Midbrain (tissue), 1 donor: Measurements from ENCODE around the gene SCN9A.
A peak's percentile ranks its signal among the peaks of the same experiment; 100 is the strongest.
"Not testable (repeated sequence)": the region's sequence is repeated elsewhere in the genome, so short reads cannot be mapped to it uniquely, and the experiment has no call there.

Source experiments
- DNase-seq: peaks from one replicate; lab custom pipeline; 2025; lab: John Stamatoyannopoulos, UW

SCN9A gene

DNA sequence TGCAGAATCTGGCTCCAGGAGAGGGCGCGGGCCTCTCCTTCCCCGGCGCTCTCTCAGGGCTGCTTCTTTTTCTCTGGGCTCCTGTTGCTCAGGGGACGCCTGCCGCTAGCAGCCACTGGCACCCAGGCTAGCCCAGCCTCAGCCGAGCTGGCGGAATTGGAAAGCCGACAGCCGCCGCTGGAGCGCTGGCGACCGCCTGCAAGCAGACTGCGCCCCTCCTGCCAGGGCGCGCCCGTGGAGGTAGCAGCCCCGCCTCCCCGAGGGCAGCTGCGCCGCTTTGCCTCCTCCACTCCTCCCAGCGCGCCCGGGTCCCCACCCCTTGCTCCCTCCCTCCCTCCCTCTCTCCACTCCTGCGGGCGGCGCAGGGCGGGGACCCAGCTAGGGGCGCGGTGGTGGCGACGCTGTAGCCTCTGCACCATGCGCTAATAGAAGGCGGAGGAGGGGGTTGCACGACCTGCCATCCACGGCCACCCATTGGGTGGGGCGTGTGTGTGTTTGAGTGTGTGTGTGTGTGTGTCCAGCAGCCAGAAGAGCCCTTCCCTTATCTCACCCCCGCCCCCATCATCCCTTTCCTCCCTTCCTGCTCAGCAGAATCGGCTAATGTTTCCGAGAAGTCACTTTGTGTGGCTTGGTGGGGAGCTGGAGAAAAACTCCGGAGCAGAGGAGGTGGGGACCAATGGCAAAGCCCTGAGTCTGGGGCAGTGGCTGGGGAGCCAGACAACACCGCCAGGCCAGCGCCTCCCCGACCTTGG lies at the start of gene SCN9A:
SCN9A (minus strand) TSS at position 209 of the 752 bp plus-strand sequence. CDS start 64,188 bp downstream, outside the sequence.
- peak; percentile 29 for DNase-seq

DNA sequence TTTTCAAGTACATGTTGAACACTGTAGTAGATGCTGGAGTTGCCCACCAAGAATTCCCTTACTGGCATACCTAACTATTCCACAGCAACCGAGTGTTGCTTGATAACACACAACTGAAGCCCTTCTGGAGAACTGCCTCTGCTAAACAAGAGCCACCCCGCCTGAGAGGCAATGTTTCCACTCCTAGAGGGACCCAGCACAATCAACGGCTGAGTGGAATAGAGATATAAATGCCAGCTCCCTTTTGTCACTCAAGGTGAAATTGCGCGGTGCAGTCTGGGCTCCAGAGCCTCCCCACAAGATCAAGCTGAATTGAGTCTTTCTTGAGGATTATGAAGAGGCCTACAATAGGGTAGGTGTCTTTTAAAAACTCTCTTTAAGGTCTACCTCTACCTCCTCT lies 49.1 kb upstream of the SCN9A start:
- DNase-seq = no peak

DNA sequence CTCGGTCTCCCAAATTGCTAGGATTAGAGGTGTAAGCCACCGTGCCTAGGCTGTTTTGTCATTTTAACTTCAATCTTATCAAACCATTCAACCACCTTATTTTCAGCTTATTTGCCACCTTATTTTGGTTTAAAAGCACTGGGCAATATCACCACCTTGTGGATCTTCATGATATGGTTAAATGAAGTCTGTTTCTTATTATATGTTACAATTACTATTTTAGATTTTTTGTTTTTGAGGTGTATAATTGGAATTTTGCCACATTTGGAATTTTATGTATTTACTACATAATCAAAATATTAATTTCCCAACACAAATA lies 43.8 kb upstream of the SCN9A start:
- DNase-seq = no peak

DNA sequence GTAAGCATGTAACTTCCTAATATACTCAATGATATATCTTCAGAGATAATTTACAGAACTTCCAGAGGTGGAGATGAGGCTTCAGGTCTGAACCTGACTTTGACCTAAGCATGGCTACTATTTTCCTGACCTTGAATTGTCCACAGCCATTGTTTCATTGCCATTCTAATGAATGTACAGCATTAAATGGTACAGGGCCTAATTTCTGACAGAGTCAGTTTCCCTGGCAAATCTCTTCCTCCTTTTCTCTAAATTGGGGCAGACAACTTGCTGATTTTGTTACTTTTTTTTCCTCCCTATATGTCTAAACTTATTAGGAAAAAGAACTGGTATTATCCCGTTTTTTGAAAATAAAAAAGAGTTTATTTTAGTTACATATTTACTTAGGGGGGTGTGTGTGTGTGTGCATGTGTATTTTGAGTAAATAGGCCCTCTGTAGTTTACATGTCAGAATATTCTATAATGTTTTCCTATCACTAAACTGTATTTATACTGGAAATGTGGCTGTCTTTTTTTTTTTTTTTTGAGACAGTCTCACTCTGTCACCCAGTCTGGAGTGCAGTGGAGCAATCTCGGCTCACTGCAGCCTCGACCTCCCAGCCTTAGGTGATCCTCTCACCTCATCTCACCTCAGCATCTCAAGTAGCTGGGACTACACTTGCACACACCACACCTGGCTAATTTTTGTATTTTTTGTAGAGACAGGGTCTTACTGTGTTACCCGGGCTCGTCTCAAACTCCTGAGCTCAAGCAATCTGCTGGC lies 43.3 kb upstream of the SCN9A start:
- no peak for DNase-seq

DNA sequence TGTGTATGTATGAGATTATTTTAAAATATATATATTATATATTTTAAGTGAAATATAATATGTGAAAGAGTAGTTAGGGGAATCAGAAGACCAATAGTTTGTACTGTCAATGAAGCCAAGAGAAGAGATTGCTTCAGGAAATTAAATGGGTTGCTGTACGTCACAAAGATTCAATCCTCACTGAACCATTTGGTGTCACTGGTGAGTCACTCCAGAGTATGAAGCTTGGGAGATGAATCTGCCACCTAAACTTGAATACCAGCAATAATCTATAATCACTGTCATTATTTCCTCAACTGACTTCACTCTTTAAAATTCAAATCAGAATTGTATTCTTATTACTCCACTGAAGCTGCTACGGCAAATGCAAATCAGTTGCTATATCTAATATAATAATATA lies 41.9 kb upstream of the SCN9A start:
- DNase-seq = peak; percentile 20

DNA sequence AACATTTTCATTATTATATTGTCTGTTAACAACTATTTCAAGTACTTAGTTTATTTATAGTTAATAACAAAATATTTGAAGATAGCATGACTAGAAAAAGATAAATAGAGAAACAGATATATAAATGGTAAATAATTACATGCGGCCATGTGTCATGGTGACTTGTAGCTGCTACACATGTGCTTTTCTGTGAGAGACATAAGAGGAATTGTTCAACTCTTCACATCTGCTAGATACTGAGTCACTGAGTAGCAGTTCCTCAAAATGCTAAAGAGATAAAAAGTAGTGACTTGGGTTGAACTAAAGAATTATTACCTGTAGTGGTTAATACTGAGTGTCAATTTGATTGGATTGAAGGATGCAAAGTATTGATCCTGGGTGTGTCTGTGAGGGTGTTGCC lies 37.5 kb upstream of the SCN9A start:
- DNase-seq = no peak

DNA sequence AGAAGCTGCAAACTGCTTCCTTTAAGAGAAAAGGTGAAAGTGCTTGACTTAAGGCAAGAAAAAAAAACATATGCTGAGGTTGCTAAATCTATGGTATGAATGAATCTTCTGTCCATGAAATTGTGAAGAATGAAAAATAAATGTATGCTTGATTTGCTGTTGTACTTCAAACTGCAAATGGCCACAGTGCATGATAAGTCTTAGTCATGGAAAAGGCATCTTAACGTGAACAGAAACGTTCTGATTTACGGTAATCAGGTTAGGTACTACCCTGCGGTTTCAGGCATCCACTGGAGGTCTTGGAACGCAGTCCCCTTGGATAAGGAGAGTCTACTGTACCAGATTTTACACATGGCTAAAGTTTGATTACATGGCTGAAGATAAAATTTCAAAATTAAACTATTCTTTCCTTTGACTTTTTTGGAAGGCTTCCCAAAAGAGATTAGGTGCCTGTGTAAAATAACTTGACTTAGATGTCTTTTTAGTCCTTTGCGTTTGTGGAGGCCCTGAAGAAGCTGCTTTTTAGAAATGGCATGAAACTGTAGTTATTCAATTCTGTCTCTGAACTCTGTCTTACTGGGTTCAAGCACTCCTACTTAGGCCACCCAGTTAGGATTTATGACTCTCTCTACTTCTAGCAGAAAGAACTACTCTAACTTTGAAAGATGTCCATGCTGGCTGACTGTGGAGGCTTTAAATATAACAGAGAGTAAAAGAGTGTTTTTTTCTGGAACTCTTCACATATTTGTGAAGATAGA lies 35.9 kb upstream of the SCN9A start:
- DNase-seq = no peak

DNA sequence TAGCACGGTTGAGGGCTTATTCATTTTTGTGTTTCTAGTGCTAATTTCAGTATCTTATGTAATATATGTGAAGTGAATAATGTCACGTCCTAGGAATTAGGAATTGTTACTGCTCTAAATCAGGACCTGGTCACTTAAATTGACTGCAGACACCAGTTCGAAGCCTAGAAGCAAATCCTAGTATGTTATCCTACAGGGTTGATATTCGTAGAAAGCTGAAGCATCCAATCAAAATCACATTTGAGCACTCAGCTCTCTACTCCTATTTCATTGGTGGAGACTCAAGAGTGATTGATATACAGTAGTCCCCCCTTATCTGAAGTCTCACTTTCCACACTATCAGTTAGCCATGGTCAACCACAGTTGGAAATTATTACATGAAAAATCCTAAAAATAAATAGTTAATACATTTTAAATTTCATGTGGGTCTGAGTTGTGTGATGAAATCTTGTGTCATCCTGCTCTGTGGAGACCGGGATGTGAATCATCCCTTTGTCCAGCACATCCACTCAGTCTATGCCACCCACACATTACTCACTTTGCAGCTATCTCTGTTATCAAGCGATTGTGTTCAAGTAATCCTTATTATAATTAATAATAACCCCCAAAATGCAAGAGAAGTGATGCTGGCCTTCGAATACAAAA lies 35.2 kb upstream of the SCN9A start:
- DNase-seq = no peak

DNA sequence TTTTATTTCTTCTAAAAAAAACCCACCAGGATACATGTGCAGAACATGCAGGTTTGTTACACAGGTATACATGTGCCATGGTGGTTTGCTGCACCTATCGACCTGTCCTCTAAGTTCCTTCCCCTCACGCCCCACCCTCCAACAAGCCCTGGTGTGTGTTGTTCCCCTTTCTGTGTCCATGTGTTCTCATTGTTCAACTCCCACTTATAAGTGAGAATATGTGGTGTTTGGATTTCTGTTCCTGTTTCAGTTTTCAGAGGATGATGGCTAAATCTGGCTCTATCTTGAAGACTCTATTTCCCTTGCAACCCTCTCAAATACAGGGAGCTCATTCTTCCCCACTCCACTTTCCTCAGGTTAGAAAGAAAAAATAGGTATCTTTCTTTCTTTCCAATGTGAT lies 32.0 kb upstream of the SCN9A start:
- not testable (repeated sequence) for DNase-seq

DNA sequence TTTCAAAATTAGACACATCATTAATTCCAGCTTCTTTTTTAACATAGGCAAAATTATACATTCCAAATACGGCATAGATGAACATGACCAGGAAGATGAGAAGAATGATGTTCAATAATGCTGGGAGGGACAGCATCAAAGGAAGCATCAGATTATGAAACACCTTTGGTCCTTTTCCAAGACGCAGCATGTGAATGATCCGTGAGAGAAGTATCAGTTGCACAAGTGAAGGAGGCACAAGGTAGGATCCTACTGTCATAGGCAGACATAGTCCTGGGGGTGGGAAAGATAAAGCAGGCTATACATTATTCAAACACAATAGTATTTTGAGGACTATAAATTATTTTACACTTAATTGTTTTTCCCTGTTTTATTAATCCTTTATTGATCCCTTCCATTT lies 30.6 kb upstream of the SCN9A start:
- DNase-seq = no peak

DNA sequence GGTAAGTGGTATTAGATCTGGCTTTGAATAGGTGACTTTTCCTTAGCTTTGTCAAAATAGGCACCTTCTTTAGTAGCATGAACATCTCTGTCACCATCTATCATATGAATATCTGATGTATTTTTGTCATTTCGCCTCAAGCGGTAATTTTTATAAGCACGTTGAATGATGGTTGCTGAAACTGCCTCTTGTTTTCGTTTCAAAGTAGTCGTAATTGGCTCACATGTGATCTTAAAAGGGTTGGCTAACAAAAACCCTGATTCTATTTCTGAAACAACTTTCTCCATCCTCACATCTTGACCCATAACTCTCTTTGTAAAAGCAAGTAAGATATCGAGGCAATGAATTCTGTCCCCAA lies 29.8 kb upstream of the SCN9A start:
- DNase-seq = no peak

DNA sequence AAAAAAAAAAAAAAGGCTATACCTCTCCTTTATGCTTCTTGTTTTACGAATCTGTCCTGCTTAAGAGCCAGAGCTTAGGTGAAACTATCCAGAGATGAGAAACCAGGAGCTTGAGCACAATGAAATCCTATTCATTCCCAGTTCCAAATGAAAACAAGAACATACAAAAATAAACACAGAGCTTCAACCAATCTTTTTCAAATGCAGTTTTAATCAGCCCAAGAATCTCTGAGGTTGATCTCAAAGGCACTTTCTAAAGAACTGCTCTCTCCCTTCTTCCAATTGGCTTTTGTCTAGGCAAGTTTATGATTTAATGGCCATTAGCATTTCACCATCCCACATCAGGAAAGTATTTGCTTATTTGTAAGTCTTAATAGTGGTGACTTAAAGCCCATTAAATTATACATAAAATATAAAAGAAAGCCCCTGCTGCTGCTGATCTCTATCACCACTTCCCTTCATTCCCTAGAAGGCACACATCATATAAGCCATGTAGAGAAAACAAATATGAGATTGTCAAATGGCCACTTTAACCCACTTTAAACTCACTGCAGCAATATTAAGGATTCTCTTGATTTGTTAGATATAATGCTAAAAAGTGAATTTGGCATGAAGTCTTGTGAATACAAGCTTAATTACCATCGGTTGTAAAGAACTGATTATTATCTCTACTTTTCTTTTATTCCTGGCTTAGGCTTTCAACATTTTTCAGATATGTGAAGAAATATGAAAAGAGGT lies 29.3 kb upstream of the SCN9A start:
- no peak for DNase-seq

DNA sequence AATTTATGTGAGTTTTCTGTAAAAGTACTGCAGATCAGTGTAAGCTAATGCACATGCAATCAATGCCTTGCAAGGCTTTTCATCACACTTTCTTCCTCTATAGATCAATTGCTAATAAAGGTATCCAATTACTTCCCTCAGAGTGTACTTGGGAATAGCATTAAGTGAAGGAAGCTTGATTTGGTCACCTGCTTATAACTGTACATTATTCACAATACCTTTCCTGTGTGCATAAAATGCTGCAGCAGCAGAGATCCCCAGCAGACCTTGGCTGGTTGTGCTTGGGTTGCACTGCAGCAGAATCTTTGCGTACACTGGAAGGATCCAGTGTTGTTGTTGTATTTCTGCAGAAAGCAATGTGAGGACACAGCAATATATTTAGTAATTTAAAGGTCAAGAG lies 18.5 kb upstream of the SCN9A start:
- DNase-seq = no peak

DNA sequence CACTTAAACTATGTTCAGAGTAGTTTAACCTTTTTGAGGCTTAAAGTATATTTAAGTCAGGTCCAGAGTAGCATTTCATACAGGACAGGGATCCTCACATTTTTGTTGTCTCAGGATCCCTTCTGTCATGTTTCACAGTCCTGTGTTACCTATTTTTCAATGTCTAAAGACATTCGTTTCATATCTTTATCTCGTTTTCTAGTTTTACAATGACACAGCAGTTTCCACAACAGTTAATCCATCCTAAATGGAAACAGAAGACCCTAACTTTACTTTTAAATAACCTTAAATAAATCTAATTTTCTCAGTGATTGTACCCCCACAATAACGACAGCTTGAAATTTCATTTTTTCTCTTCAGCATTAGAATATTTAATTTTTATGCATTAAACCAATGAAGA lies 17.3 kb upstream of the SCN9A start:
- no peak for DNase-seq

DNA sequence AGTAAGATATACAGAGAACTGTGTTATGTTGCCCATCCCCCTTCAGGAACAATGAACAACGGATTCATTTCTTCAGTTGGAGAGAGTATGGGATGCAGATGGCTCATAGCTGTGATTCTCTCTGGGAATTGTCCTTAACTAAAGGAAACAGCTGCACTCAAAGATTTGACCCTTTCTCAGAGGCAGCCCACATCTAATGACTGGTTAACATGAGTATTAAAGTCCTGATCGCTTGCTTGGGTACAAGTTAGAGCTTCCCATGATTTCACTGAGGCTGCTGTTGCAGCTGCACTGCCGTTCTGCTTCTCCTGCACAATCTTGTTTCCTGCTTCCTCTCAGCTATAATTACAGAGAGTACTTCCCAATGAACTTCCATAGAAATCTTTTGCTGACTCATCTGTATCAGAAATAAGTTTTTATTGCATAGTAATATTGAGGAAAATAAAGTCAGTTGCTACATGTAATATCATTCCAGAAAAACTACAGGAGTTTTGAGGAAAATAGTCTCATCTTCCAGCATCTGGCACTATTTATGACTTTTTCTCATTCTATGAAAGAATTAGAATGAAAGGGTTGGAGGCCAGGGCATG lies 12.8 kb upstream of the SCN9A start:
- DNase-seq = no peak

DNA sequence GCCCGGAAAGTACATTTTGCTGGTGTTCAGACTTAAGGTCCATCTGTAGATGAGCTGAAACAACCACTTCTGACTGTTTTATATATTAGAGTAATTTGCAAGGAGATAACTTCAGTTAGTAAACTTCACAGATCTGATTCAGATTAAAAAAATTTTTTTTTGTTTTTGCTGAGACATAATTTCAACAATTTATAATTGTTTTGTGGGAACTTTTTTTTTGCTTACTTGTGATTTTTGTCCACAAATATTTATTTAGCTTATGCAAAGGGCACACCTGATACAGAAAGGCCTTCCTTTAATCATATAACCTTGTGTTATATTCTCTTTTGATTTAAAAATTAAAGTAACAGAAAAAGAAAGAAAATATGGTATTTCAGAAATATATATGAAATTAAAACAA lies 9.6 kb upstream of the SCN9A start:
- DNase-seq = no peak

DNA sequence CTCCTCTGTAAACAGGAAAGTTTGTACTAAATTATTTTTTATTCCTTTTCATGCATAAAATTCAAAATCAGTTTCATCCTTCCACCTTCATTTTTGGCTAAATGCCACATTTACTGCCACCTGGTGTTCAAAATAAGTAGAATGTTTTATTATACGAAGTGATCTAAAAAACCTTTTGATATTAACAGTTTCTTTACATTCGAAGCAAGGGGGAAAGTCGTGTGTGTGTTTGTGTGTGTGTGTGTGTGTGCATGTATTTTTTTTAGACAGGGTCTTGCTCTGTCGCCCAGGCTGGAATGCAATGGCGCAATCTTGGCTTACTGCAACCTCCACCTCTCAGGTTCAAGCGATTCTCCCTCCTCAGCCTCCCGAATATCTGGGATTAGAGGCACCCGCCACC lies 9.0 kb upstream of the SCN9A start:
- DNase-seq = no peak

DNA sequence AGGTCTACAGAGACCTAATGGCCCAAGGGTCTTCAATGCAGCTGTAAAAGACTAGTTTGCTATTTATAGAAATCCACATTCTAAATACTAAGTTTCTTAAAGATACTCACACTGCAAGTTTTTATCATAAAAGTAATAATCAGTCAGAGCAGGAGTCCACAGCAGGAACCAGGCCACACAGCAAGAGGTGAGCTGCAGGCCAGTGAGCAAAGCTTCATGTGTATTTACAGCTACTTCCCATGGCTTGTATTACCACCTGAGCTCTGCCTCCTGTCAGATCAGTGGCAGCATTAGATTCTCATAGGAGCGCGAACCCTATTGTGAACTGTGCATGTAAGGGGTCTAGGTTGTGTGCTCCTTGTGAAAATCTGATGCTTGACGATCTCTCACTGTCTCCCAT lies 6.7 kb upstream of the SCN9A start:
- no peak for DNase-seq

DNA sequence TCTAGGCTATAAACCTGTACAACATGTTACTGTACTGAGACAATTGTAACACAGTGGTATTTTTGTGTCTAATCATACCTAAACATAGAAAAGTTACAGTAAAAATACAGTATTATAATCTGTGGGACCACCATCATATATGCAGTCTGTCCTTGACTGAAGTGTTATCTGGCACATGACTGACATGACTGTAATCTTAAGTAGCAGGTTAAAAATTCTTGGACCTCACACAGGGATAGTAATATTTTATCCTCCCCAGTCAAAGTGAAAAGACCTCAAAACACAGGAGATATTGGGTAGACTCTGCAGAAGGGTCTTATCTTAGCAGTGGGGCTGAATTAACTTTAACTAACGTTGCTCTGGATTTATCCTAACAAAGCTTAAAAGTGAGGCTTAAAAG lies 4.9 kb upstream of the SCN9A start:
- DNase-seq = no peak

DNA sequence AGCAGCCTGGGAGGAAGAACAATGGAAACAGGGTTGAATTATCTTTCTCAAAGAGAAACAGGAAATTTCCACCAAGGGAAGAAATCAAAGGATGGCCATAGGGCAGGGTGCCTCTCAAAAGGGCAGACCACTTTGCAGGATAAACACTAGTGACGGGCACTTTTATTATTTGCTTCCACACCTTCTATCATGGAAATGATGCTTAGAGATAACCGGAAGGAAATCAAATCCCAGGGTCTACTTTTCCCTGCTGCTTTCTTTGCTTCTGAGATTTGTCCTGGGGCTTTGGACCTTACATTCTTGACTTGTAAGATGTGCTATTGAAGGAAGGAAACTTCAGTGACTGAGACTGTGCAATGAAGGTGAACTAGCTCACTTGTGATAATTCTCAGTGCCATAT lies 1.1 kb upstream of the SCN9A start:
- DNase-seq = no peak

DNA sequence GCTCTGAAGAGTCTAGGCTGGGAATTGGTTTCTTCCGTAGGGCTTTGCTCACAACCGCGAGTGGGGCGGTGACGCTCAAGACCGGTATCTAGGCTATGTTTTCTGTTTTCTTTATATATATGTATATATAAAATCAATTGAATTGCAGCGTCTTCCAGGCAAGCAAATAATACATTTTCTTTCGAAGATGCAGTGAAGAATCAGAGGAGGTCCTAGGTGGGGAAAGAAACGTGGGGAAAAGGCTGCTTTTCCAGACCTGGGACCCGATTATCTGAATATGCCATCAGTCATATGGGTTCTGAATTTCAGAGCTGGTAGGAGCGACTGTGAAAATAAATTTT lies 714 bp upstream of the SCN9A start:
- no peak for DNase-seq
